Measurements from ENCODE around the gene IPPK.

The IPPK gene

GRCh38 chr9:92669890-92670708, at the start of gene IPPK:
TSS of gene IPPK (minus strand) at chr9:92670131. CDS start at chr9:92669988, 143 bp downstream.
- DNase-seq, result peak; percentile 98

GRCh38 chr9:92719028-92719647, 49.2 kb upstream of the IPPK start:
- no peak for DNase-seq

DNA sequence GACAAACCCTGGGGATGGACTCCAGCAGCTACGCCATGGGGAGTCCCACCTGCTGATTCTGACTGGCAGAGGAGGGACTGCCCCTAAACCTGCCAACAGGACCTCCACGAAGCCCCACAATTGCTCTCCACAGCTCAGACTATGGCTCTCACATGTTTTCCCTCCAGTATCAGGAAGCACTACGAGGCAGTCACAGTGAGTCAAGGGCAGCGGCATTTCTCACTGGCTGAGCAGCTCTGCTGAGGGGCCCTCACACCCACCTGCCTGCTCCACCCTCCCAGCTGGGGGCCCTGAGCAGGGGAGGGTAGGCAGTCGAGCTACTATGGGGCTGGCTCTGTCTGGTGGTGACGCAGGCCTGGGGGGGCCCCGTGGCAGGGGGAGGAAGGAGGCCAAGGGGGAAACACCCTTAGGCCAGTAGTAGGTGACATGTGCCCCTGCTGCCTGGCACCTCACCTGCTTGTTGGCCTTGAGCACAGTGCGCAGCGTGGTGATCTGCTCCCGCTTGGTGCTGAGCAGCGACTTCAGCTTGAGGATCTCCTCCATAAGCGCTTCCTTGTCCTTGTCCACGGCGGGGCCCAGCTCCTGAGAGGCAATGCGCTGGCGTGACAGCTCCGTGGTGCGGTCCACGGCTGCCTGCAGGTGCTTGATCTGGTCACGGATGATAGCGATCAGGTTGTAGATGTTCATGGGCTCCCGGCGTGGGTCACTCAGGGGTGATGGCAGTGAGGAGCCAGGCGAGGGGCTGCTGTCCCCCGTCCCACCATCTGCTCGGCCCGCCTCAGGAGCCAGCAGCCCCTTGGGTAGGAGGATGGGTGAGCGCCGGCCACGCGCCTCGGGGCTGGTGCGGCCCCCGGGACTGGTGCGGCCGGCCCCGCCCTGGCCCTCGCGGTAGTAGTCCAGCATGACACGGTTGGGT, 48.4 kb upstream of the IPPK start:
- DNase-seq, result no peak

- no peak for DNase-seq
These were observed 47.5 kb upstream of the IPPK start for GRCh38 chr9:92717201-92718085.

DNA sequence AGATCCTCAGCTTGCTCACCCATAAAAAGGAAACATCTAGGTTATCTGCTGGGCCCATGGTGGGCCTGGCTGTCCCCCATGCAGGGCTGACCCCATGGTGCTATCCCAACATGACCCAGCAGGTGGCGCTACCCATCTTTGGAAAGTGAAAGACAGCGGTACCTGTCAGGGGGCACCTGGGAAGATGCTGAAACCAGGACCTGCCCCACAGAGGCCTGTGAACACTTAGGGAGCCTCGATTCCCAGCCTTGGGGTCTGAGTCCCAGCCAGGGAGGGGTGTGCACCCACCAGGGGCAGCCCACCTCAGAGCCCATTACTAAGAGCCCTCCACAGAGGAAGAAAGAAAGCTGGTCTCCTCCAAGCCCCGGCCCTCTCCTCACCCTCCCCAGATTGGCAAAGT, 46.6 kb upstream of the IPPK start:
- DNase-seq, result peak; percentile 10

GRCh38 chr9:92715488-92716231, 45.7 kb upstream of the IPPK start:
- DNase-seq, result no peak

- DNase-seq, result no peak
These were observed 45.0 kb upstream of the IPPK start for GRCh38 chr9:92714787-92715487.

DNA sequence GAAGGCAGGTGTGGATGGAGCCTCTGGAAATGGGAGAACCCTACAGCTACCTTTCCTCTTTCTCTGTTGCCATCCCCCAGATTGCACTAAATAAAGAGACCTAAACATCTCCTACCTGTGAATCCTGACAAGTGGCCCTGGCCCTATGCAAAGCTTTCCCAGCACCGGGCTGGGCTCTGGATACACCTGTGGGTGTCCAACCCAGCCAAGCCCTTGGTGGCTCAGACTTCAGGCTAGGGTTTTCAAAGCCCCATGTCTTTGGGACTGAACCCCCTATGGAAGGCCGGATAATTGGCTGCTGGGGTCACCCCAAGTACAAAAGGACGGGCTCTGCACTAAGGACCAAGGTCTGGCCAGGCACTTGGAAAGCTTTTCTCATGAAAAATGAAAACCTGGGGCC, 44.1 kb upstream of the IPPK start:
- no peak for DNase-seq

- no peak for DNase-seq
These were observed 43.6 kb upstream of the IPPK start for GRCh38 chr9:92713528-92713927.

- DNase-seq, result no peak
These were observed 42.8 kb upstream of the IPPK start for GRCh38 chr9:92712767-92713166.

GRCh38 chr9:92711844-92712243, 41.9 kb upstream of the IPPK start:
- DNase-seq, result no peak

DNA sequence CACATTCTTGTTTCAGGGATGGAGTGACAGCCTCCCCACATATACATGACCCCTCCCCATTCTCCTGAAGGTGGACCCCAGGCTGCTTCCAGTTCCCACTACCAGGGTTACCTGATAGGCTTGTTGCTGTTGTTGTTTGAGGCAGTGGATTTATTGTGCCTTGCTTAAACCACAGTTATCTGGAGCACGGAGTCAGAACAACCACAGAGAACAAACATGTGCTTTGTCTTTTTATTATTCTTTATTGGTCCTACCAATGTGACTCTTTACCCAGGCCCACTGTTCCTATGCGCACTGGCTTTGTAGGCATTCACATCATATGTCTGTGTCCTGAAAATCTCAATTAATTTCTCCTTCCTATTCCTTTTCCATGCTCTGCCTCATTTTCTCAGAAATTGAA, 41.2 kb upstream of the IPPK start:
- DNase-seq, result no peak

GRCh38 chr9:92710368-92710767, 40.4 kb upstream of the IPPK start:
- DNase-seq, result no peak

GRCh38 chr9:92709954-92710353, 40.0 kb upstream of the IPPK start:
- no peak for DNase-seq

GRCh38 chr9:92709240-92709639, 39.3 kb upstream of the IPPK start:
- DNase-seq, result no peak

DNA sequence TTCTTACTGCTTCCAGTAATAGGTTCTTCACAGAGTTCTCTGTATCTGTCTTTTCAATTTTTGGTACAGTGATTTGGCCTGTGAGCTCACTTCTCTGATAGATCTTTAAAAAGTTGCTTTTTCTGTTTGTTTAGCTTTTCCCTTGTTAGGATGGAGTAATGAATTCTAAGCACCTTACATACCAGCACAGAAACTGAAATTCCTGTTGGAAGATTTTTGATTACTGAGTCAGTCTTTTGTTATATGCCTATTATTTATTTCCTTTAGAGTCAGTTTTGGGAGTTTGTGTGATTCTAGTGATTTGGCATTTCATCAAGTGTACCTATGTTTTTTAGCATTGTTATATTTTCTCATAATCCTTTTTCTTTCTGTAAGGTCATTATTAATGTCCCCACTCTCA, 37.6 kb upstream of the IPPK start:
- DNase-seq, result no peak

GRCh38 chr9:92706218-92706940, 36.4 kb upstream of the IPPK start:
- DNase-seq, result no peak

DNA sequence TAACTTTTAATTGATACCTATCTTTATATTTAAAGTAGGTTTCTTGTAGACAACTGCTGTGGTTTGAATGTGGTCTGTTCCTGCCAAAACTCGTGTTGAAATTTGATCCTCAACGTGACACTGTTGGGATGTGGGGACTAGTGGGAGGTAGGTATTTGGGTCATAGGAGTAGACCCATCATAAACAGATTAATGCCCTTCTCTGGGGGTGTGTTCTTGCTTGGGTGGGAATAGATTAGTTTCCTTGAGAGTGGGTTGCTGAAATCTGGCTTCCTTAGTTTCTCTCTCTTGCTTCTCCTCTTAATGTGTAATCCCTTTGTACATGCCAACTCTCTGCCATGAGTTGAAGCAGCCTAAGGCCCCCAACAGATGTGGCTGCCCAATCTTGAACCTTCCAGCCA, 34.6 kb upstream of the IPPK start:
- no peak for DNase-seq

DNA sequence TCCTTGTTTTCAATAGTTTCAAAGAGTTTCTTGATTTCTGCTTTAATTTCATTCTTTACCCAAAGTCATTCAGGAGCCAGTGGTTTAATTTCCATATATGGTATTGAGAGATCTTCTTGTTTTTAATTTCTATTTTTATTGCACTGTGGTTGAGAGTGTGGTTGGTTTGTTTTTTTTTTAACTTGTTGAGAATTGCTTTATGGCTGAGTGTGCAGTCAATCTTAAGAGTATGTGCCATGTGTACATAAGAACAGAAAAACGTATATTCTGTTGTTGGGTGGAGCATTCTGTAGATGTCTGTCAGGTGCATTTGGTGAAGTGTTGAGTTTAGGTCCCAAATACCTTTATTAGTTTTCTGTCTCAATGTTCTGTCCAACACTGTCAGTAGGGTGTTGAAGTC, 26.7 kb upstream of the IPPK start:
- DNase-seq, result no peak

GRCh38 chr9:92686954-92687353, 17.0 kb upstream of the IPPK start:
- no peak for DNase-seq
